ENCODE measurements around the gene PDLIM7. TPM values are rescaled to one million over a fixed set of nuclear protein-coding genes. Genes with fewer than 3 reads are reported as not detected.

The PDLIM7 gene
- total and polyA plus RNA-seq, 2 of the 8 experiments (the other 6 are each of a cell fraction or from before 2014, with no cell fraction given): 67.3 to 94.2 TPM

- no peak overlapping the region for H4K8ac ChIP-seq (ENCODE audit: extremely low read depth, insufficient read depth, low read length)
- peaks cover 1% of the 10 kb centered on the region for H3K23me2 ChIP-seq (ENCODE audit: low read depth, low read length)
- no peaks in the 10 kb centered on the region for H3K9me3 ChIP-seq (ENCODE audit: insufficient read depth in 2 of 2, low read depth in 1 of 2, low read length in 1 of 2)
- H3K4me2 ChIP-seq (ENCODE audit: insufficient read depth in 1 of 2, low read depth in 2 of 2, low read length in 2 of 2): no peak overlapping the region
- H2BK20ac ChIP-seq (ENCODE audit: low read length): no peak overlapping the region; the same call in 1 of the 2 replicates
- H3K9ac ChIP-seq (replicated peaks in 1 of 4; ENCODE audit: extremely low read depth in 1 of 4, low read depth in 3 of 4, low read length in 3 of 4): no peak overlapping the region
- H3K27me3 ChIP-seq (replicated peaks in 1 of 4; ENCODE audit: control insufficient read depth in 3 of 4, extremely low read depth in 1 of 4, insufficient read depth in 3 of 4, low read length in 3 of 4): no peaks in the 10 kb centered on the region
- no peak overlapping the region for H3K4ac ChIP-seq (replicated peaks; ENCODE audit: insufficient read length, low read depth, low read length)
- FAIRE-seq: no peak
- no peak overlapping the region for H2BK15ac ChIP-seq (ENCODE audit: low read length)
- no peak overlapping the region for H2BK120ac ChIP-seq (replicated peaks; ENCODE audit: low read depth, low read length)
- no peak overlapping the region for H2BK5ac ChIP-seq (ENCODE audit: low read depth, low read length)
- H4K5ac ChIP-seq (ENCODE audit: insufficient read length, low read depth, low read length): no peak overlapping the region
- no peak overlapping the region for H2AFZ ChIP-seq (ENCODE audit: low read length)
- no peak overlapping the region for H3K14ac ChIP-seq (ENCODE audit: insufficient read length)
- peaks cover 1% of the 10 kb centered on the region; the same call in 1 of the 2 replicates for H3K79me1 ChIP-seq (ENCODE audit: low read depth, low read length)
- ChIA-PET CTCF (ENCODE audit: partially characterized antibody) (interaction anchor here (0.5 to 10.4 kb wide), 10 partner anchors 13 to 109 kb away, joined by 3 to 162 read pairs (median 4); partner anchors contain the start of gene PDLIM7), POLR2A (ENCODE audit: partially characterized antibody) (interaction anchor here (1.2 to 67.5 kb wide), 6 partner anchors 1 to 113 kb away, joined by 3 to 3349 read pairs (median 8); partner anchors contain the start of genes DBN1, DDX41, DOK3 and PDLIM7)
- no peak overlapping the region for H2AK5ac ChIP-seq (ENCODE audit: low read depth, low read length)
- H3K56ac ChIP-seq (replicated peaks; ENCODE audit: insufficient read length, low read depth, low read length): no peak overlapping the region
- peaks cover 0 to 17% (median 9%) of the 10 kb centered on the region in 4 experiments; a peak in 6 of 7 replicates for H3K4me1 ChIP-seq (replicated peaks in 1 of 4; ENCODE audit: control insufficient read depth in 3 of 4, insufficient read depth in 4 of 4, low read length in 3 of 4)
- peaks cover 0 to 5% of the 10 kb centered on the region in 2 experiments for H4K20me1 ChIP-seq (replicated peaks in 1 of 2; ENCODE audit: control insufficient read depth in 1 of 2, insufficient read depth in 2 of 2, low read length in 2 of 2)
- WGBS, 2 experiments (ENCODE audit: extremely low coverage in 1 of 2, insufficient coverage in 1 of 2, insufficient read length in 1 of 2, insufficient replicate concordance in 2 of 2, low coverage in 1 of 2, low lambda C conversion rate in 2 of 2, missing lambda C conversion rate in 1 of 2): 92% methylated on average over 18 of the region's 18 CpGs; no CpG with 5 or more reads in 1 of the 2 experiments
- no peak for DNase-seq (ENCODE audit: low read depth in 1 of 2, low spot score in 2 of 2)
- peak in 1 of 2 experiments; percentile 63; a peak in 2 of 3 replicates for TF ChIP-seq POLR2A (IDR thresholded peaks at IDR 0.05; ENCODE audit: control extremely low read depth in 1 of 2, low read depth in 2 of 2, low read length in 2 of 2)
- TF ChIP-seq CEBPB (IDR thresholded peaks at IDR 0.05; ENCODE audit: low read depth, low read length): no peak
- H2BK12ac ChIP-seq (ENCODE audit: low read depth, low read length): no peak overlapping the region
- H3K18ac ChIP-seq (ENCODE audit: extremely low read depth, low read length): no peak overlapping the region
- no peaks in the 10 kb centered on the region for H3K79me2 ChIP-seq (ENCODE audit: control insufficient read depth in 1 of 2, insufficient read depth in 2 of 2, low read length in 2 of 2)
- no peak overlapping the region for H3K4me3 ChIP-seq (ENCODE audit: extremely low read depth in 1 of 4, insufficient read depth in 2 of 4, low read depth in 3 of 4, low read length in 4 of 4)
- no peak overlapping the region for H3K23ac ChIP-seq (ENCODE audit: insufficient read length)
- H3K27ac ChIP-seq (ENCODE audit: low read depth, low read length): no peak overlapping the region
- no peak overlapping the region for H4K91ac ChIP-seq (replicated peaks; ENCODE audit: insufficient read length, low read length)
- H3K36me3 ChIP-seq (ENCODE audit: control insufficient read depth in 2 of 4, insufficient read depth in 4 of 4, low read length in 3 of 4): peaks cover 4 to 9% (median 5%) of the 10 kb centered on the region in 4 experiments; a peak in 5 of 8 replicates
Measured at GRCh38 chr5:177478711-177479646, 18.4 kb downstream of the PDLIM7 start.

All from H1 (cell line).